CD4-positive, alpha-beta T cell treated with Interleukin-2 at 100 ng/mL for 4 hours (primary cell): ENCODE measurements around the gene CASP10.
"Not testable (repeated sequence)": the region's sequence is repeated elsewhere in the genome, so short reads cannot be mapped to it uniquely, and the experiment has no call there.

ENCODE experiments used
- DNase-seq: peaks from one replicate; pipeline ENCODE4 v3.0.0-alpha.2; 2020; ENCODE audit warnings: low spot score

CASP10 gene, protein sequence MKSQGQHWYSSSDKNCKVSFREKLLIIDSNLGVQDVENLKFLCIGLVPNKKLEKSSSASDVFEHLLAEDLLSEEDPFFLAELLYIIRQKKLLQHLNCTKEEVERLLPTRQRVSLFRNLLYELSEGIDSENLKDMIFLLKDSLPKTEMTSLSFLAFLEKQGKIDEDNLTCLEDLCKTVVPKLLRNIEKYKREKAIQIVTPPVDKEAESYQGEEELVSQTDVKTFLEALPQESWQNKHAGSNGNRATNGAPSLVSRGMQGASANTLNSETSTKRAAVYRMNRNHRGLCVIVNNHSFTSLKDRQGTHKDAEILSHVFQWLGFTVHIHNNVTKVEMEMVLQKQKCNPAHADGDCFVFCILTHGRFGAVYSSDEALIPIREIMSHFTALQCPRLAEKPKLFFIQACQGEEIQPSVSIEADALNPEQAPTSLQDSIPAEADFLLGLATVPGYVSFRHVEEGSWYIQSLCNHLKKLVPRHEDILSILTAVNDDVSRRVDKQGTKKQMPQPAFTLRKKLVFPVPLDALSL

DNA sequence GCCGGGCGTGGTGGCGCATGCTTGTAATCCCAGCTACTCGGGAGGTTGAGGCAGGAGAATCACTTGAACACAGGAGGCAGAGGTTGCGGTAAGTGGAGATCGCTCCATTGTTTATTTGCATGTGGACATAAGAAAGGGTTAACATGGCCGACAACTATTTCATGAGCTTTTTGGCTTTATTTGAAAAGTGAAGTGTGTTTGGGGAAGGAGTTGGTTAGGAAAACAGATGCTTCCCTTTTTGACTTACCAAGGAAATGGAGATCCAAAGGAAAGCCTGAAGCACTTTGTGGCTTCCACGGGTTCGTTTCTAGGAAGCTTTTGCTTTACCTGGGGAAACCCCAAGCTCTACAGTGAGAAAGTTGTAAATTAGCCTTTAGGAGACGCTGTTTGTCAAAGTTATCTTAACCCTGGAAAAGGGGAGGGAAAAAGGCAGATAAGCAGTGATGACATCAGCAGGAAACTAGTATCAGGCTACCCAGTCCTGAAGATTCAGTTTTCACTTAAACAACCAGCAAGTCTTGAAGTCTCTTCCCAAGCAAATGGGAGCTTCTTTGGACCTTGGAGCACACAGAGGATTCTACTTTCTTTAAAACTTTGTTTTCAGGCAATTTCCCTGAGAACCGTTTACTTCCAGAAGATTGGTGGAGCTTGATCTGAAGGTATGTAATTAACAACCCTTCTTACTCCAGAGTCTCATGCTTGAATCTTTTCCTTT, at the start of gene CASP10:
Gene CASP10 (plus strand): TSS at position 492 of the 715 bp plus-strand sequence. CDS start 2,637 bp downstream, outside the sequence.
- peak; percentile 81 for DNase-seq

DNA sequence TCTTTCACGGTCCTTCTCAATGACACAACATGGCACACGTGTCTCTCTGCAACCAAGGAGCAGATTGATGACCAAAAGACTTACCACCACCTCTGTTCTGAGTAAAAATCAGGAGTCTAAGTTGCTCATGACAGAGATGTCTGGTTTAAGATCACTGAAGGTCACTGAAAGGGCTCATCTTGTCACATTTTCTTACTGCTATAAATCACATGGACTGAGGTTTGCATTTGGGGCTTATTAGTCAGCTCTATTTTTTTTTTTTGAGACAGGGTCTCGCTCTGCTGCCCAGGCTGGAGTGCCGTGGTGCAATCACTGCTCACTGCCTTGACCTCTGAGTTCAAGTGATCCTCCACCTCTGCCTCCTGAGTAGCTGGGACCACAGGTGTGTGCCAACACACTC, 47.6 kb upstream of the CASP10 start:
- no peak for DNase-seq

DNA sequence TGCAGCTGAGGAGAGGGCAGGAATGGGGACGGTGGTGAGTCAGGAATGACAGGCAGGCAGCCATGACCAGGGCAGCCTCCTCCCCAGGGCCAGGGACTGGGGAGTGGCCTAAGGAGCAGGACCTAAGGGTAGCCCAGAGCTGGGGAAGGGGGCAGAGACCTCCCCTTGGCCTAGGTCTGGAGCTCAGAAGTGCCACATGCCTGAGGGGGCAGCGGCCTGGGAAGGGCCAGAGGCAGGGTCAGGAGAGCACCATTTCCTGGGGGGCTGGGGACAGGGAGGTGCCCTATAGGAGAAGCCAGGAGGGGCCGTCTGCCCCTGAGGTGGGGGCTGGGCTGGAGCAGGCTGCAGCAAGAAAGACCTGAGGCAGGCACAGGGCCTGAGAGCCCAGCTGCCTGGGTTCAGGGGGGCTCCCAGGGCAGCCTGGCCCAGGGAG, 46.0 kb upstream of the CASP10 start:
- DNase-seq, result no peak

DNA sequence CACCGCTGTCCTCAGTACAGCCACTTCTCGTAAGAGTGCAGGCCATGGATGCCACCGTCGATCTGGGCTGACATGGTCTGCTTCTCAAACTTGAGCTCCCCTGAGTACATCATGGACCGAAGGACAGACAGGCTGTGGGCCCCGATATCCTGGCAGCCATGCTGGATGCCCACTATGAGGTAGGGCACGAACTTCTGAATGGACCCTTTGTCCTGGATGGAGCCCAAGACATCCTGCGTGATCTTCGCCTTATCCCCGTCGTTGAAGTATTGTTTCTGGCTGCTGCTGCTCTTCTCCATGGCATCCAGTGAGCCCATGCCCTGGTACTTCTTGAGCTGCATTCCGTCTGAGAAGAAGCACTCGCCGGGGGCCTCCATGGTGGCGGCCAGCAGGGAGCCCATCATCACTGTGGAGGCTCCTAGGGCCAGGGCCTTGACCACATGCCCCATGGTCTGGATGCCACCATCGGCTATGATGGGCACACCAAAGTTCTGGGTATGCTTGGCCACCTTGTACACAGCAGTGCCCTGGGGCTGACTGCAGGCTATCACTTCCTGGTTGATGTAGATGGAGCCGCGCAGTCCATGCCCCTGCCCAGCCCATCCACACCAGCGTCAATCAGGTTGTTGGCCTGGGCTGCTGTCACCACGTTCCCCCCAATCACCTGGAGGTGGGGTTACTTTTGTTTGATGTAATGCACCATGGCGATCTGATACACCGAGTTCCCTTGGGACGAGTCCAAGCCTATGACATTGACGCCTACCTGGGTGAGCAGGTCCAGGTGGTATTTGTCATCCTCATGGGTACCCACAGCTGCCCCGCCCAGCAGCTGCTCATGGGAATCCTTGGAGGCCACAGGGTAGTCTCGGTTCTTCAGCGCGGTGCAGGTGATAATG, 45.2 kb upstream of the CASP10 start:
- no peak for DNase-seq

DNA sequence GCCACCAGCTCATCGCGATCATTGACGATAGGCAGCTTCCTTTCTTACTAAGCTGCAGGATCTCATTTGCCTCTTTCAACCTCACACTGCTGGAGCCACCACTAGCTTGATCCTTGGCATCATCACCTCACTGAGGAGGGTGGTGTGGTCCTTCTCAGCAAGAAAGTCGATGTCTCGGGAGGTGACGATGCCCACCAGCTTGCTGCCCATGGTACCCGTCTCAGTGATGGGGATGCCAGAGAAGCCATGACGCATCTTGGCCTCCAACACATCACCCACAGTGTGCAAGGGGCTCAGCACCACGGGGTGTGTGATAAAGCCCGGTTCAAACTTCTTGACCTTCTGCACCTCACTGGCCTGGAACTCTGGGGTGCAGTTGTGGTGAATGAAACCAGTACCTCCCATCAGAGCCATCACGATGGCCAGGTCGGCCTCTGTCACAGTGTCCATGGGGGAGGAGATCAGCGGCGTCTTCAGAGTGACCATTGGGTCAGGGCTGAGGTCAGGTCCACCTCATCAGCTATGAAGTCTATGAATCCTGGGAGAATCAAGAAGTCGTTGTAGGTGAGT, 44.5 kb upstream of the CASP10 start:
- no peak for DNase-seq

DNA sequence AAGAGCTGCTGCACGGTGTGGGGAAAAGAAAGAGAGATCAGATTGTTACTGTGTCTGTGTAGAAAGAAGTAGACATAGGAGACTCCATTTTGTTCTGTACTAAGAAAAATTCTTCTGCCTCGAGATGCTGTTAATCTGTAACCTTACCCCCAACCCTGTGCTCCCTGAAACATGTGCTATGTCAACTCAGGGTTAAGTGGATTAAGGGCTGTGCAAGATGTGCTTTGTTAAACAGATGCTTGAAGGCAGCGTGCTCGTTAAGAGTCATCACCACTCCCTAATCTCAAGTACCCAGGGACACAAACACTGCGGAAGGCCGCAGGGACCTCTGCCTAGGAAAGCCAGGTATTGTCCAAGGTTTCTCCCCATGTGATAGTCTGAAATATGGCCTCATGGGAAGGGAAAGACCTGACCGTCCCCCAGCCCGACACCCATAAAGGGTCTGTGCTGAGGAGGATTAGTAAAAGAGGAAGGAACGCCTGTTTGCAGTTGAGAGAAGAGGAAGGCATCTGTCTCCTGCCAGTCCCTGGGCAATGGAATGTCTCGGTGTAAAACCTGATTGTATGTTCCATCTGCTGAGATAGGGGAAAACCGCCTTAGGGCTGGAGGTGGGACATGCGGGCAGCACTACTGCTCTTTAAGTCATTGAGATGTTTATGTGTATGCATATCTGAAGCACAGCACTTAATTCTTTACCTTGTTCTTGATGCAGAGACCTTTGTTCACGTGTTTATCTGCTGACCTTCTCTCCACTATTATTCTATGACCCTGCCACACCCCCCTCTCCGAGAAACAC, 43.8 kb upstream of the CASP10 start:
- not testable (repeated sequence) for DNase-seq

DNA sequence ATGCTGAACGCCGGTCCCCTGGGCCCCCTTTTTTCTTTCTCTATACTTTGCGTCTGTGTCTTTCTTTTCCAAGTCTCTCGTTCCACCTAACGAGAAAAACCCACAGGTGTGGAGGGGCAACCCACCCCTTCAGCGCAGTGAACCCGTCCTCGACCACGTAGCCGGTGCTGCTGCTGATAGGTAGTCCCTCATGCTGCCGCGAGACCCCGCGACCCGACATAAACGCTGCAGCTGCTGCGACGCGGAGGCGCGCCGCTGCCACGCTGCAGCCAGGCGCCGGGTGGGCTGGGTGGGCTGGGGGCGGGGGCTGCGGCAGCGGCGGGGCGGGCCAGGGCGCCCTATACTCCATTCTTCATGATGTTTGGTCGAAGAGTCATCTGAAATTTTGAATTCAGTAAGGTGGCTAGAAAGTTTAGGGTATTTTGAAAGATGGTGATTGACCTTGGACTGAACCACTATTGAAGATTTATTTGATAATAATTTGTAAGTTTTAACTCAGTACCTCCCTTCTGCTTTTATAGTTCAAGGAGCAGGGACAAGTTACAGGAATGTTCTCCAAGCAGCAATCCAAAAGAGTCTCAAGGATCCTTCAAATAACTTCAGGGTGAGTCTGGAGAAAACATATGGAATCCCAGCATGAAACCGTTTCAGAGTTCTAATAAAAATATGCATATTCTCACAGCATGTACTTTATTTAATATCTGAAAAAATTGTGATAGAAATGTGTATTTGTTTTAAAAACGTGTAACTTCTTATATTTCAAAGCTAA, 42.9 kb upstream of the CASP10 start:
- no peak for DNase-seq

DNA sequence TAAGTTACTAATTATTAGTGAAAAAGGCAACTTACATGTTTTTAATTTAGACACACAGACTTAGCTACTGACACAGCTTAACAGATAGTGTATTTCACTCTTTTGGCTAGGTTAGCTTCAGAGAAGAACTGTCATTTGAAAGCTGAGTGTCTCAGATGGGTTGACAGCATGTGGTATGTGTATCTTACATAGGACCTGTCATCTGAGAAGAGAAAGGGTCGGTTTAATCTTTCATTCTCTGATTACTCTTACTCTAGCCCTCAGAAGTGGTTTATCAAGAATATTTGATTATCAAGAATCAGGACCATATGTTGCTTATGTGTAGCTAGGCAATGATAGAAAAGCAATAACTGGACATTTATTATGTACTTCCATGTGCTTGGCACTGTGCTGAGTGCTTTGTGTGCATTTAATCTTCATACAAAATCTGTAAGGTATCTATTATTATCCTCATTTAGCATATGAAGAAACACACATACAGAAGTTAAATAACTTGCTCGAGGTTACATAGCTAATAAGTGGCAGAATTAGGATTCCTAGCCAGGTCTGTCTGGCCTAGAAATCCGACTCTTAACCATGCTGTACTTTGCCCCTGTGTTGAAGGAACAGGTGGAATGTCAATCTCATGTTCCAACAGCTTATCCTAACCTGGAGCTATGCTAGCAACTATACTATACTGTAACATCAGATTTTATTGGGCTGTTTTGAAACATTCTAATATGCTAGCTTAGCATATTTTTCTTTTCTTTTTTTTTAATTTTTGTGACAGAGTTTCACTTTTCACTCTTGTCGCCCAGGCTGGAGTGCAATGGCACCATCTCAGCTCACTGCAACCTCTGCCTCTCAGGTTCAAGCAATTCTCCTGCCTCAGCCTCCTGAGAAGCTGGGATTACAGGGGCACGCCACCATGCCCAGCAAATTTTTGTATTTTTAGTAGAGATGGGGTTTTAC, 38.6 kb upstream of the CASP10 start:
- DNase-seq, result no peak

DNA sequence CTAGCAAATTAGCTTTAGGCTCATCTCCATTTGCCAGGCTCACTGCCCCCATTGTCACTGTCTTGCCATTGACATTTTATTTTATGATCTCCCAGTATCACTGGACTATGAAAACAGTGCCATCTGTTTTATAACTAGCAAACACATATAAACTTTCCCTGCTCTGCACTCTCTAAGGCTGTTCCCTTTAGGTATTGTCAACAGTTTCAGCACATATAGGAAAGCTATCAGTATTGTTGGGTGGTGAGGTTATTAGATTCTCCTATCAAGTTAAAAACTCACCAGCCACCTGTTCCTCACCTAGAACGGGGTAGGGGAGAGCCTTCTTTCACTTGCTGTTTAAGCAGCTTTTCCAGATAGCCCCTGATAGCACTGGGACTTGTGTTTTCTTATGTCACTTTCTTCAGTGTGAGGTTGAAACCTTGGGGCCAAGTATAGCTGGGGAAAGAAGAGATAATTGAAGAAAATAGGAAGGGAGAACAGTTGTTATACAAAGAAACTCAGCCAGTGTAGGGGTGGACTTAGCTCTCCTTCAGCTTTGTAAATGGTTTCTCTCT, 34.4 kb upstream of the CASP10 start:
- DNase-seq, result no peak

DNA sequence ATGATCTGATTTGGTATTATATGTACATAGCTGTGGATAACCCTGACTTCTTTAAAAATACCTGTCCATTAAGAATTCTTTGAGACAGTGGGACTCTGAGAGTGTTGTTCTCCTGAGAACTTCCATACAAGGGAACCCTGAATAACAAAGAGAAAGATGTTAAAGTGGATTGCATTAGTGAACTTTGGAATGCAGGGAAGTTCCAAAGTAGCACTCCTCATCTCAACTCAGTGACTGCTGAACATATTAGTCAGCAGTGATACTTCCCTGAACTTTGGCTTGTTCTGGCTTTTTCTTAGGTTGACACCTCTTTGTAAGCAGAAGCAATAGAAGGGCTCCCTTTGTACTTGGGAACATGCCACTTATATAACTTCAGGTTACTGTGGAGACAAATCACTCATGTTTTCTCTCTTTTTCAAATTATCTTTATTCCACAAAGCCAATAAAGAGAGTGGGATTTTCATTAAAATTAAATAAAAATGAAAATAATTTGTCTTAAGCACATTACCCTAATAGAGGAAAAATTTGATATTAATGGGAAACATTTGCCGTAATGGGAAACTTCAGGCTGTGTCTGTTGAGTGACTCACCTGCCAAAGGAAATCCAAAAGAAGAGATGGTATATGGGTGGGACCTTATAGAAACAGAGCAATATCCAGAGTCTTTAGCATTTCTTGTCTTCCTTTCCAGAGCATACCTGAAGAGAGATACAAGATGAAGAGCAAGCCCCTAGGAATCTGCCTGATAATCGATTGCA, 33.7 kb upstream of the CASP10 start:
- no peak for DNase-seq

DNA sequence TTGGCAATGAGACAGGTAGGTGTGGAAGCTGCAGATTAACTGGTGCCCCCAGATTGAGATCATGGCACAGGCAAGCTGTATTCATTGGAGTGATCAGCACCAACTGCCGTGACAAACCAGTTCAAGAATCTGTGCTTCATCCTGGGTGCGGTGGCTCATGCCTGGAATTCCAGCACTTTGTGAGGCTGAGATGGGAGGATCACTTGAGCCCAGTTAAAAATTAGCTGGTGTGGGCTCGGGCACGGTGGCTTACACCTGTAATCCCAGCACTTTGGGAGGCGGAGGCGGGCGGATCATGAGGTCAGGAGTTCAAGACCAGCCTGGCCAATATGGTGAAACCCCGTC, 33.1 kb upstream of the CASP10 start:
- DNase-seq, result not testable (repeated sequence)

DNA sequence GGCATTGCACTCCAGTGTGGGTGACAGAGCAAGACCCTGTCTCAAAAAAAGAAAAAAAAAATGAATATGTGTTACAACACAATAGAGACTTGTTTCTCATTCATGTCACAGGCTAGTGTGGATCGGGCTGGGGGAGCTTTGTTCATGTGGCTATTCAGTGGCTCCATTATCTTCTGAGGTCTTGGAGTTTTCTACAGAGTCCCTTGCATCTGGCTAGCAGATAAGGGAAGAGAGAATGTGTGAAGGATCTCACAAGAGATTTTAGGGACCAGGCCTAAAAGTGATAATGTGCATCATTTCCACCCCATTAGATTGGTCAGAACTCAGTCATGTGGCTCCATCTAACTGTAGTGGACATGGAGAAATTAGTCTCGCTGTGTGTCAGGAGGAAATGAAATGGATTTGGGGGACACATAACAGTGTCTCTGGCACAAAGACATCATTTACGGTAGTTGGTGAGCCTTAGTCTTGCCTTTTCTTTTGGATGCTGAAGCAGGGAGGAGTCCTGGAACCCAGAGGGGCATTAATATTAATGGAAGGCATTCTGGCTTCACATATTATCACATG, 32.4 kb upstream of the CASP10 start:
- DNase-seq, result no peak

DNA sequence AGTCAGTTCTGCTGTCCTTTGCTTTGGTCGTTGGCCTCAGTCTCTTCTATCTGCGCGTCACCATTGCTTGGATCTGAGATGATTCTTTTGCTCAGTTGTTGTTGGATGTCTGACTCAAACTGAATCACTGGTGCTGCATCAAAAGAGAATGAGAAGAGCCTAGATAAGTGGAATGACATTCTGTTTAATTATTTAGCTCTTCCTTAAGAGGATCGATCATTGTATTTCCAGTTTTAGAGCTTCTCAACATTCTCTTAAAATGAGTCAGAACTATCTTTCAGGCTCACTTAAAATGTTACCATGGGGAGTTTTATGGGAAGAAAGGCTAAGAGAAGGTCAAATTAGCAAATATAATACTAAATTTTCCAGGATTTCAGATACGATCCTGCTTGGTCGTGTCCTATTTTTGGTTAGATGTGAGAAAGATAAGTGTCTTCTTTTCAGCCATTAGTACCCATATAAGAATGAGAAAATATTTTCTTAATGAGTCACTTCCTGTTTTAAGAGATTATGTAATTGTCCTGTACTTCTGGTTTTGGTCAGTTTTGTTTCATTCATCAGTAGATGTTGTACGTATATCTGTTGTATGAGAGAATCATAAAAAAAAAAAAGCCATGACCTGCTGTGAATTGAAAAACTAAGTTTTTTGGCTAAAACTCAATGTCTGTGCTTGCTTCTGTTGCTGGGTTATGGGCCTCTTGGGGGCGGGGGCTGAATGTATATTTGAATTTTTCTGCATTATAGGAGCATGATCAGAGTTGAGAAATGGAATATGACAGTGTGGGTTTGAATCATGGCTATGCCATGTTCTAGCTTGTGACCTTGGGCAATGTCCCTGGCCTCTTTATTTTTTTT, 31.6 kb upstream of the CASP10 start:
- DNase-seq, result no peak

DNA sequence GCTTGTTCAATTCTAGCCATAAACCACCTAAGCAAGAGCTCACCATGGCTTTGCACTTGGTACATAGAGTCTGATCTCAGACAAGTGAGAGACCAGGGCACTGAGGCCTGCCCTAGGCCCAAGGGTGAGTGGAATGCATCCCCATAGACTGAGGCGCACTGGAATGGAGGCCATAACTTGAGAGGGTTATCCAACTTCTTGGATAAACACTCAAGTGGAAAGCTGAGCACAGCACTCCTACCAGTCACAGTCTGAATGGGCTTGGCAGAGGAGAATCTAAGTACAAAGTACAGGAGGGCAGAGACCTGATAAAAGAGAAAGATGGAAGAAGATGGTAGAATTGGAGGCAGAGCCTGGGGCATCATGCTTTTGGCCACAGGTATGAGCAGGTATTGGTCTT, 30.4 kb upstream of the CASP10 start:
- no peak for DNase-seq

DNA sequence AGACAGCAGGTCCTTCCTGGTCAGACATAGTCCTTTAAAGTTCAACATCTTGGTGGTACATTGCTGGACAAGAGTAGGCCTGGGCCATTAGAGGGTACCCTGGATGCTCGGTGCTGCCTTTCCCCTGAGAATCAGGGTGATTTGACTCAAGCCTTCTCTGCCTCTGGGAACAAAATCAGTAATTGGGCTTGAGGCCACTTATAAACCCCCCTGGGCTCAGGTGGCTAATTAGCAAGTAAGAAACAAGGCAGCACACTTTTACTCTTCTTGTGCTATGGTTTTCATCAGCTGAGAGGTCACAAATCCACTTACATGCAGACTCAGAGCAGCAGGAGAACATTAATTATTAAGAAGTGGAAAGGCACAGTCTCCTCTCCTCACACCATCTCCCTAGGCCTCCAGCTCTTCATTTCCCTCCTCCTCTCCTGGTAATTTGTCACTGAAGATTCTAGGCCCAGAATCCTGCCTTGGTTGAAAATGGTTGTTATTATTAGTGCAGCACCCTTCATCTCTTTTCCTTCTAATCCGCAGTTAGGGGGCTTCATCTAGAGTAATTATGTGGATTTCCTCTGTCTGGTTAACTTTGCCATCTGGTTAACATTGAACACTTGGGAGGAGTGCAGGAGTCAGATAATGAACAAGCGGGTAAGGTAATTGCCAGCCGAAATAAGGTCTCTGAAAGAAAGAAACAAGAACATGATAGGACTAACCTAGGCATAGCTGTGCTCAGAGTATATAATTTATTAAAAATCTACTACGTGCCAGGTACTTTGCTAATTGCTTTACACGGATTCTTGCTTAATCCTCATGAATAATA, 29.7 kb upstream of the CASP10 start:
- DNase-seq, result no peak
